HG02798 (cell line): ENCODE results near the gene MAEA.

Experiments
- ATAC-seq: cut with Tn5 transposase; IDR thresholded peaks from one replicate; pipeline ENCODE4 v1.9.1; 2021; ENCODE audit warnings: mild to moderate bottlenecking; ENCODE audit not compliant: unreplicated experiment, poor library complexity

MAEA gene

GRCh38 chr4:1298461-1298860 lies 8.8 kb downstream of the MAEA start:
- ATAC-seq: no peak

DNA sequence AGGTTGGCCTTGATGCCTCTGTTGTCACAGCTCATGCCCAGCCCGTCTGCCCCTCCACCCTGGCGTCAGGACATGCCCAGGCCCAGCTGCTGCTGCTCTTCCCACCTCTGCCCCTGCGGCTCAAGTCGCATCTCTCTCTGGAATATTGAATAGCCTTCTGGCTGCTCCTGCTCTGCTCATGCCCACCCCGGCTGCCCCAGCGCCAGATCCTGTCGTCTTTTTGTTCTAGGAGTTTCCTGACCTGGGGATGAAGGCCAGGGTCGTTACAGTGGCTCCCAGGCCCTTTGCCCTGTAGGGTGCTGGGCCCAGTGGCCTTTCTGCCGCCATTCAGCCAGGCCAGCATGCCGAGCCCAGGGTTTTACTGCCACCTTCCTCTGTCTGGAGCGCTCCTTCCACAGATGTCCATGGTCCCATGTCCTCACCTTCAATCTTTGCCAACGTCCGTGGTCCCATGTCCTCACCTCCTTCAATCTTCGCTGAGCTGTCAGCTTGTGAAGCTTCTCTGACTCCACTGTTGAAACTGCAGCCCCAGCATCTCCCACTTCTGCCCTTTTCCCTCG lies 9.7 kb downstream of the MAEA start:
- ATAC-seq: no peak

DNA sequence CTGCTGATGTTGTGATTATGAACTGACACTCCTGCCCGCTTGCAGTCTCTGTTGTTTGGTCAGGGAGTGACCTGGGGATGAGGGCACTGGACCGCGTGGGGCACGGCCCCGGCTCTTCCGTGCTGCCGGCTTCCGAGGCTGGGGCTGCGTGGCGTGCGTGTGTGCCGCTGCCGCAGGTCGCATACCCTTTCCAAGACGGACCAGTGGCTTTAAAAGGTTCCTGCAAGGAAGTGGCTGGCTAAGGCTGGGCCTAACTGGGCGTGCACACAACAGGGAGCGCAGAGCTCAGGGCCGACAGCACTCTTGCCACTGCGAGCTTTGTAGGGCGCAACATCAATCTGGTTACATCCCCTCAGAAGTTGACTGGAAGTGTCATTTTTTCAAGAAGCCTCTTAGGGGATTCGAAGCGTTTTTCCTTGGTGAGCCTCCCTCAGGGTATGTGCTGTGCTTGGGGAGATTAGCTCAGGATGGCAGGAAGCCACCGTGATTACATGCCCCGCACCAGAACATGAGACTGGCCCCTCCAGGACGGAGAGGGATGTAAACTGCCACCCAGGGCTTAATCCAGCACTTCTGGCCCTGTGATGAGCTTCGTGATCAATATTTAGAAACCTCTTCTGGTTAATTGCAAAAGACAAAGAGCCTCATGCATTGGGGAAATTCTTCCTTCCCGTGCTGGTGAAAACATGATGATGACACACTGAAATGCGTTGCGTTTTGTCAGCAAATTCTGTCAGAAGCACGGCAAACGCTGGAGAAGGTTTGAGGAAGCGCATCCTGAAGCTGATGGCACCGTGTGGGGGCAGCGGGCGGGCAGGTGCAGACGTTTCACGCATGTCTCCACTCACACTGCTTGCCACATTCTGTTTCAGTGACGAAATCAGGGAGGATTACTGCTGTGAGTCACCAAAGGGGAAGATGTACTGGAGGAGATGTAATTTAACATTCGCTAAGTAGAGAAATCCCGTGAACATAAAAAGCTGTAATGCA lies 11.1 kb downstream of the MAEA start:
- ATAC-seq: no peak

GRCh38 chr4:1302159-1302558 lies 12.5 kb downstream of the MAEA start:
- no peak for ATAC-seq

- no peak for ATAC-seq
Observed at GRCh38 chr4:1305261-1305711, 15.6 kb downstream of the MAEA start.

- ATAC-seq: no peak
Observed at GRCh38 chr4:1305781-1306455, 16.2 kb downstream of the MAEA start.

- no peak for ATAC-seq
Observed at GRCh38 chr4:1307951-1308735, 18.5 kb downstream of the MAEA start.

GRCh38 chr4:1309261-1310010 lies 19.7 kb downstream of the MAEA start:
- ATAC-seq: no peak

DNA sequence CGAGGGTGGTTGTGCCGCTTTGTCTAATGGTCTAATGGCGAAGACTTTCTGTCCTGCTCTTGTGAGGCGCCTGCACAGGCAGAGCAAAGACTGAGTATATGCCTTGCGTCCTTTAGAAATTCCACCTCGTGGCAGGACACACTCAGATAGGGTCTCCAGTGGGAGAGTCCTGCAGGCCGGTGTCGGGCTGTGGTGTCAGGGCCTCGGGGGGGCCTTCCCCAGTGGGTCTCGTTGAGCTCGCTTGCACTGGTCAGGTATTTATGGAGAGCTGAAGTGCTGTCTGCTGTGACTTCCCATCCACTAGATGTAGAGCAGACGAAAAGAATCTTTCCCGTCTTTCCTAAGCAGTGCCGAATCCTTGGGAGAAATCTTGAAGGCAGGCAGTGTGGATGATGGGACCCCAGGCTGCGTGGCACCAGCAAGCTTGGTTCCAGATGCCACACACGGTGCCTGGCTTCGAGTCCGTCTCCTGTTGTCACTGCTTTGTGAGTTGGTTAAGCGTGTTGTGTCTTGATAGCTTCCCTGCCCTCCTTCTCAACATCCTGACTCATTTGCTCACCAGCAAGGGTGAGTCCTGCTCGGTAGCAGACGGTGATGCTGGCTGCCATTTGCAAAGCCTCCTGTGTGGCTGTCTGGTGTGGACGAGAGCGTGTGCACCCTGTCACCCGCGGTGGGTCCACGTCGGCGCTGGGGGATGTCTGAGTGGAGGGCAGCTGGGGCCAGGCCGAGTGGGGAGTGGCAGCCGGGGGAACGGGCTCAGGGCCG lies 20.5 kb downstream of the MAEA start:
- ATAC-seq: no peak

DNA sequence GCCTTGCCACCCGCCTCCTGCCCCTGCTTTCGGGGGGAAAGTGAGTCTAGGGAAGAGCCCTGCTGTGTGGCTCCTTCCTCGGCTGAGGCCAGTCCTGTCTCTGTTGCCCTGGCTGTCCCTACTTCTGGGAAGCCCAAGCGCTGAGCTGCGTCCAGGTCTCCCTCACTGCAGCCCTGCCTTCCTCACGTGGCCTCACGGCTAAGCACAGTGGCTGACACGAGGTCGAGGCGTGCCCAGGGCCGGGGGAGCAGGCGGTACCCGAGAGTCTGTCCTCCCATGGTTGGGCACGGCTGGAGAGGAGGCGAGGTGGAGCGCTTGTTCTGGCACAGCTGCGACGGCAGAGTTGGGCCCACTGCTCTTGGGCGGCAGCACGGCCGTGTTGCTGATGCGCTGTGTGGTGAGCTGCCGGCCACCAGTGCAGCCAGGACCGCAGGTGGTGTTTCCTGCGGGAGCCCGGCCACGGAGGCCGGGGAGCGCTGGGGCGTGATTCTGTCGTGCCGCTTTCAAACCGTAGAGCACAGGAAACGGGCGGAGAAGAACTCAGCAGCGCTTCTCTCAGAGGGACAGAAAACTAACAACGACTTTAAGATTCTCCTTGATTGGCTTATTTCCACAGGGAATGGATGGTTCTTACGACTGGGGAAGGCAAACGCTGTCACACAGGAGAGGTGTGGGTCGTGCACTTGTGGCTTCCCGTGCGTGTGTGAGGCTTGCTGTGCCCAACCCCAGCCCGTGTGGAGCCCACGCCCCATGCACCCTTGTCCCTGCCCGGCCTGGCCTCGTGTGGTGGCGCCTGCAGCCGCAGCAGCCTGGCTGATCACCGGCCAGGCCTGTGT lies 21.3 kb downstream of the MAEA start:
- no peak for ATAC-seq

DNA sequence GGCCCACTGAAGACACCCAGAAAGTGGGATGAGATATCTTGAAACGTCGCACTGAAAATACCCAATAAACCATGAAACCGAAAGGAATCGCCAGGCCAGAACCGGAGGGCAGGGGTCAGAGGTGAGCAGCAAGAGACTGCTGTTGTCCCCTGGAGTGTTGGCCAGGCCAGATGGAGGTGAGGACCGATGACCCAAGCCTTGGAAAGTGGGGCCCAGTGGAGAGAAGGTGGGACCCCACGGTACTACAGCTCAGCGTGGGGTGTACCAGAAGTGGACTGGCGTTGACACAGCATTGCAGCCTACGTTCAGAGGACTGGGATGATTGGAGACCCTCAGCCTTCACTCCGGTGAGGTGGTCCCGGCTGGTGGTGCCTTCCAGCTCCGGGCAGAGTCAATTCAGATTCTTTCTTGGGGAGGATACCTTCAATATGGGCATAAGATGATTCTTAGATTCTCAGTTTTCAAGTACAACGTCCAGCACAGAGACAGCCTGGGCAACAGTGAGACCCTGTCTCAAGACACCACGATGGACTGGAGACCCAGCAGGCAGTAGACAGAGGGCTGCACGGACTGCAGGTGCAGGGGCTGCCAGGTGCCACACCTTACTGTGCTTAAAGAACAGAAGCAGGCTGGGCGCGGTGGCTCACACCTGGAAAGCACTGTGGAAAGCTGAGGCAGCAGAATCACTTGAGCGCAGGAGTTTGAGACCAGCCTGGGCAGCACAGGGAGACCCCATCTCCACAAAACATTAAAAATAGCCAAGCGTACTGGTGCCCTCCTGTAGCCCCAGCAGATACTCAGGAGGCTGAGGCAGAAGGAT lies 23.3 kb downstream of the MAEA start:
- no peak for ATAC-seq

DNA sequence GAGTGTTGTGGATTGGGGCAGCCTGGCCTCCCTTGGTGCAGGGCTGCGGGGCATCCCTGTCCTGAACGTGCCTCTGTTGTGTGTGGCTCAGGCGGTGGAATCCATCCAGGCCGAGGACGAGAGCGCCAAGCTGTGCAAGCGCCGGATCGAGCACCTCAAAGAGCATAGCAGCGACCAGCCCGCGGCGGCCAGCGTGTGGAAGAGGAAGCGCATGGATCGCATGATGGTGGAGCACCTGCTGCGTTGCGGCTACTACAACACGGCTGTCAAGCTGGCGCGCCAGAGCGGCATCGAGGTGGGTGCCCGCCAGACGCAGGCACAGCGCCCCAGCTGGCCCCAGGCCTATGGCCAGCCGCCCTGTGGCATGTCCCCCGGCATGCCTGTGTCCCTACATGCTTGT lies 25.6 kb downstream of the MAEA start:
- no peak for ATAC-seq

DNA sequence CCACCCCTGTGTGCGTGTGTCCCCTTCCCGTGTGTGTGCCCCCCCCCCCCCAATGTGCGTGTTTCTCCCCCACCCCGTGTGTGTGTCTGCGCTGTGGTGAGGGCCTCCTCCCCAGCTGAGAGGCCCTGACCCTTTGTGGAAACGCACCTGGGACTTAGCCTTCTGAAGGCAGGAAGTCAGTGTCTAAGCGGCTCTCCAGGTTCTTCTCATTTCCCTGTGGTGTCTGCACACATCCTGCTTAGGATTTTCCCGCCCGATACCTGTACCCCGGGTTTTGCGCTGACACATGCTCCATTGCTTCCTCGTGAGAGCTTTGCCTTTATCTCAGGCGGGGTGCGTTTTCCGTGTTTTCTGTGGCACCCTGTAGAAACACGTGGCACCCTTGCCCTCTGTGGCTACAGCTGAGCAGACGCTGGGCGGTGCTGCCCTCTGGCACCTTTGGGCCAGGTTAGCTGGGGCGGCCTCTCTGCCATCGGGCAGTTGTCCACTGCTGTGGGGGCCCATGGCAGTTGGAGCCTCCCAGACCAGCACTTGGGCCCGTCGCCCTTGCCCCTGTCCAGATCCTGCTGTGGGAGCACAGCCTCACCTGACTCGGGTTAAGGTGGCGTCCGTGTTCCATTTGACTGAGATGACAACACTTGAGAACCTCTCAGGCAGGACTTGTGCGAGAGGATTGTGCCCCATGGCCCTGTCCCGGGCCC lies 26.3 kb downstream of the MAEA start:
- ATAC-seq: no peak

DNA sequence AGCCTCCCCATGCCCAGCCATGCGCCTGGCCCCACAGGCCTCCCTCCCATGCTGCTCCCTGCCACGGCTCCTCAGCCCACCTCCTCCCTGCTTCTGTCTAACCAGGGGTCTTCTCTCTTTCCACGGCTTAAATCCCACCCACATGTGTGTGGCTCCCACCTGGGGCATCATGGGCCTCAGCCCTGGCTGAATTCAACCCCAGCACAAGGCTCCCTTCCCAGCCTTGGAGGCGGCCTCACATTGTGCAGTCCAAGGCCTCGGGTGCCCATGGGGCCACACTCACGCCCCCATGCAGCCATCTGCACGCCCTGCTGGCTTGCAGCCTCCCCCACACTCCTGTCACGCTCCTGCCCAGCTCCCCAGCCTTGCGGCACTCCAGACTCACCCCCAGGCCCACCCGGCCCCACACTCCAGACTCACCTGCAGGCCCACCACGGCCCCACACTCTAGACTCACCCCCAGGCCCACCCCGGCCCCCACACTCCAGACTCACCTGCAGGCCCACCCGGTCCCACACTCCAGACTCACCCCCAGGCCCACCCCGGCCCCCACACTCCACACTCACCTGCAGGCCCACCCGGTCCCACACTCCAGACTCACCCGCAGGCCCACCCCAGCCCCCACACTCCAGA lies 27.0 kb downstream of the MAEA start:
- no peak for ATAC-seq

- no peak for ATAC-seq
Observed at GRCh38 chr4:1317177-1318045, 27.7 kb downstream of the MAEA start.
